GM18511 (cell line): ENCODE measurements around the gene TMEM234.
A peak's percentile ranks its signal among the peaks of the same experiment; 100 is the strongest.
"Not testable (repeated sequence)": the region's sequence is repeated elsewhere in the genome, so short reads cannot be mapped to it uniquely, and the experiment has no call there.

Experiments used
- ATAC-seq: cut with Tn5 transposase; IDR thresholded peaks from one replicate; pipeline ENCODE4 v1.9.1; 2021; ENCODE audit warnings: mild to moderate bottlenecking, moderate library complexity; ENCODE audit not compliant: unreplicated experiment

The TMEM234 gene

DNA sequence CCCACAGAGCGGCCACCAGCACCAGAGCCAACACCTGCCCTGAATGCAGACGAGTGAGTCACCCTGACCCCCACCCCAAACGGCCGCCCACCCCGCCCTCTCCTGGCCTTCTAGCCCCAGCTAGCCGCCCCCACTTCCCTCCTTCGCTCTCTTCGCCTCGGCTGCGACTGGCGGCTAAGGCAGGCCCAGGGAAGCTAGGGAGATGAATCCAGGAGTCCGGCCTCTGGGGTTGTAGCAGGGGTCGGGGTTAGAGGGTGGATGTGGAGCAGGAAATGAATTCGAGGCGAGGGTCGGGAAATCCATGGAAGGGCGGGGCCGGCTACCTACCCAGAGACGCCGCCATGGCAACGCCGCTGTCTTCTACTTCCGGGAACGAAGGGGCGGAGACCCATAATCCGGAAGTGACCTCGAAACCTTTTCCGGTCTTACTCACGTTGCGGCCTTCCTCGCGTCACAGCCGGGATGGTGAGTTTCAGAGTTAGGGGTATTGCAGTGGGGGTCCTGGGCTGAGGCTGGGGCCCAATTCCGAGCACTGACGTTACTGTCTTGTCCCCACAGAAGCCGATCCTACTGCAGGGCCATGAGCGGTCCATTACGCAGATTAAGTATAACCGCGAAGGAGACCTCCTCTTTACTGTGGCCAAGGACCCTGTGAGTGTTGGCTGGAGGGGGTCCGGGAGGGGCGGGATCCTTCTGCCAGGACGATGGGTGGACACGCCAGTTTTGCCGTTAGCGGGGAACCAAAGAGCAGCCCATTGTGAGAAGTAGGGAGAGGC, at the start of gene TMEM234, which contains the start of gene EIF3I:
Gene TMEM234, minus strand, starts transcription at position 374 of the 776 bp plus-strand sequence. Its CDS starts 31 bp downstream, at position 343.
Gene EIF3I, plus strand, starts transcription at position 428 of the 776 bp plus-strand sequence. Its CDS starts 35 bp downstream, at position 463.
- peak; percentile 96 for ATAC-seq

DNA sequence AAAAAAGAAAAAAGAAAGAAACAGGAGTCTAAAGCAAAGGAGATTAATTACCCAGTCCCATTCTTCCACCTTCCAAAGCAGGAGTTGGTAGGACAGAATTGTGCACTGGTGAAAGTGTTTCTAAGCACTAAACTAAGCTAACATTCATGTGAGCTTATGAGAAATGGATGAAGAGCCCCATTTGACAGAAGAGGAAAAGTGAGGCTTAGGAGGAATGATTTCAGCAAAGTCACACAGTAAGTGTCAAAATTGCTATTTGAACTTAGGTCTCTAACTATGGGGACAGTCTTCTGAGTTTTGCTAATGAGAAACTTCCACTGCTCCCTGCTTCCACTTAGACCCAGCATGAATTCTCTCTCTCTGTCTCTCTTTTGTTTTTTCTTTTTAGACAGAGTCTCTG, 47.6 kb upstream of the TMEM234 start:
- no peak for ATAC-seq

DNA sequence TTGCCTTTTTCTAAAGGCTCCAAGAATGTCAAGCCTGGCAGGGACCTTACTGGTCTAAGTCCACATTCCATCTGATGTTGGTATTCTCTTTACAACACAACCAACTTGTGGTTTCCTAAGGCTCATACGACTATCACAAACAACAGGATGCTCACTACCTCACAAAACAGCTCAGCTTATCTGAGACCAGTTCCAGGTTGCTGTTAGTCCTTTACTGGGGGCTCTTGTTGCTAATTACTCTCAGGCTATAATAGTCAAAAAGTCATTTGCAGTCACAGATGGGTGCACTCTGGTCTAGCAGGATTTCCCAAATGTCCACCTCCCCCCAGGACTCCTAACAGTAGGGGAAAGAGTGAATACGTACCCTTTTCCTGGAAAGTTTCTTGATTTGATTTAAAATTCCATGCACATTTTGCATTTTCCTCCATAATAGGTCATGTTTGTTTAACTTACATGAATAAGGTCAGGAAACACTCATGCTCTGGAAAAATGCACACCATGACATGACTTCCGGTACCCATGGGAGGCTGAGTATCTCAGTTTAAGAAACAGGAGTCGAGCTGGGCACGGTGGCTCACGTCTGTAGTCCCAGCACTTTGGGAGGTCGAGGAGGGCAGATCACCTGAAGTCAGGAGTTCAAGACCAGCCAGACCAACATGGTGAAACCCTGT, 44.9 kb upstream of the TMEM234 start:
- ATAC-seq = no peak

DNA sequence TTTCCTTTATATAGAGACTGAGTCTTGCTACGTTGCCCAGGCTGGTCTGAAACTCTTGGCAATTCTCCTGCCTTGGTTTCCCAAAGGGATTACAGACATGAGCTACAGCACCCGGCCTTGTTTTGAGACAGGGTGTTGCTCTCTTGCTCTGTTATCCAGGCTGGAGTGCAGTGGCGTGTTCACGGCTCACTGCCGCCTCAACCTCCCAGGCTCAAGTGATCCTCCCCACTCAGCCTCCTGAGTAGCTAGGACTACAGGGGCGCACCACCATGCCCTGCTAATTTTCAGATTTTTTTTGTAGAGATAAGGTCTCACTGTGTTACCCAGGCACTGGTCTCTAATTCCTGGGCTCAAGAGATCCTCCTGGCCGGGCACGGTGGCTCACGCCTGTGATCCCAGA, 43.7 kb upstream of the TMEM234 start:
- no peak for ATAC-seq

DNA sequence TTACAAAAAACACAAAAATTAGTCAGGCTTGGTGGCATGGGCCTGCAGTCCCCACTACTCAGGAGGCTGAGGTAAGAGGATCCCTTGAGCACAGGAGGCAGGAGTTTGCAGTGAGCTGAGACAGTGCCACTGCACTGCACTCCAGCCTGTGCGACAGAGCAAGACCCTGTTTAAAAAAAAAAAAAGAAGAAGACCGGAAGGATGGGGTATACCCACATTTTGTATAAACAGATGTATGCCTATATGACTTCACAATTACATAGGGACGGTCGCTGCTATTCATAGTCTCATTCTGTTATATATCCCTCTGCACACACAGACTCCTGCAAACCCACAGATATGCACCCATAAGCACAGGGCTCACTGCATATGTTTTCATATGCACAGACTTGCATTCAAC, 41.6 kb upstream of the TMEM234 start:
- no peak for ATAC-seq

DNA sequence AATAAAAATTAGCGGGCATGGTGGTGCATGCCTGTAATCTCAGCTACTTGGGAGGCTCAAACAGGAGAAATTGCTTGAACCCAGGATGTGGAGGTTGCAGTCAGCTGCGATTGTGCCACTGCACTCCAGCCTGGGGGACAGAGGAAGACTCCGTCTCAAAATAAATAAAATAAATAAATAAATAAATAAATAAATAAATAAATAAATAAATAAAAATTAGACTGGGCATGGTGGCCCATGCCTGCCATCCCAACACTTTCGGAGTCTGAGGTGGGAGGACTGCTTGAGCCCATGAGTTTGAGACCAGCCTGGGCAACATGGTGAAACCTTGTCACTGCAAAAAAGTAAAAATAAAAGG, 41.1 kb upstream of the TMEM234 start:
- not testable (repeated sequence) for ATAC-seq

DNA sequence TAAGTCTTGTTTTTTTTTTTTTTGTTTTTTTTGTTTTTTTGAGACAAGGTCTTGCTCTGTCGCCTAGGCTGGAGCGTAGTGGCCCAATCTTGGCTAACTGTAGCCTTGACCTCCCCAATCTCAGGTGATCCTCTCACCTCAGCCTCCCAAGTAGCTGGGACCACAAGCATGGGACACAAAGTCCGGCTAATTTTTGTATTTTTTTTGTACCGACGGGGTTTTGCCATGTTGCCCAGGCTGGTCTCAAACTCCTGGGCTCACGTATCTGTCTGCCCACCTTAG, 35.0 kb upstream of the TMEM234 start:
- ATAC-seq = no peak

DNA sequence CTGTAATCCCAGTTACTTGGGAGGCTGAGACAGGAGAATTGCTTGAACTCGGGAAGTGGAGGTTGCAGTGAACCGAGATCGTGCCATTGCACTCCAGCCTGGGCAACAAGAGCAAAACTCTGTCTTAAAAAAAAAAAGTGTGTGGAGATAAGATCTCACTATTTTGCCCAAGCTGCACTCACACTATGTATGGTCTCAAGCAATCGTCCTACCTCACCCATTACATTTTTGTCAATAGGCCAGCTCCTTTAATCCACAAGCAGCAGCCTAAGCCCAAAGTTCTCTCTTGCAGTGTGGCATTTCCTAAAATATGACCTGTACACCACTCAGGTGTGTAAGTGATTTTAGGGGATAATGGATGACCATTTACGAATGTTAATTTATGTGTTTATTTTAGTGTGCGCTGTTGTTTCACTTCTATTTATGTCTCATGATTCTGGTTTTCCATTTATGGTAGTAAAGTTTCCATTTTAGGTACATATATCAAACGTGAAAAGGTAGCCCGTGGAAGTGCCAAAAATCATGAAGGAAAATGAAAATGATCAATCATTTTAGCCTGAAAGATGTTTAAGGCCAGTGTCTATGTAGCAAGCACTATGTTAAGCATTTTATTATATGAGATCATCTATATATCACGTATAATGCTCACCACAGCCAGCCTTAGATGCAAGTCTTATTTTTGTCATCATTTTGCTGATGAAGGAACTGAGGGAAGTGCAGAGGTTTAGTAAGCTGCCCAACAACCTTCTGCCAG, 34.5 kb upstream of the TMEM234 start:
- no peak for ATAC-seq

DNA sequence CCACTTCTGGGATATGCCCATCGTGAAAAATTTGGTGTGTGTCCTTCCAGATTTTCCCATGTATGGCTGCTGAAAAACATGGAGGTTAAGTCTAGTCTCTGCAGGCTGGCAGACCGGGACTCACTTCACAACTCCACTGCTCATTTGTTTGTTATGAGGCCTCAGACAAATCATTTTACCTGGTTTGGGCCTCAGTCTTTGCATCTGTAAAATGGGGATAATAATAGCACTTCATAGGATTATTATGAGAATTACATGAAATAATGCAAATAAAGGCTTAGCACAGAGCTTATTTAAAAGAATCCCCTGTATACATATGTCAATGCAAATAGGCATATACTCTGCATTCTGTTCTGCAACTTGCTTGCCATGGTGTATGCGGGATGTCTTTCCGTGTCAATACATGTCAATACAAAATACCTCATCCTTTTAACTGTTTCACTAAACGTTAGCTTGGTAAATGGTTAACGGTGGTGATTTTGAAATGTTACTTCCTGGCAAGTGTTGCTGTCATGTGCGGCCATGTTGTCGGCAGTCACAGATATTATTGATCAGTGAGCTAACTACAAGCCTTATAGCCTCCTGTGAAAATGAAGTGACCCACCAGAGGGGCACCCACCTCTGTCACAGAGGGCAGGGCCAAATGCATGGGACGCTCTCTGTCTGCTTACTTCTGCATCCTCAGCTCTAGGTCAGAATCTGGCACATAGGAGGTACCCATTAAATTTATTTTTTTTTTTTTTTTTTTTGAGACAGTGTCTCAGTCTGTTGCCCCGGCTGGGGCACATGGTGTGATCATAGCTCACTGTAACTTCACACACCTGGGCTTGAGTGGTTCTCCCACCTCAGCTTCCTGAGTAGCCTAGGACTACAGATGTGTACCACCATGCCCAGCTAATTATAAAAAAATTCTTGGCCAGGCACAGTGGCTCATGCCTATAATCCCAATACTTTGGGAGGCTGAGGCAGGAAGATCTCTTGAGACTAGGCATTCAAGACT, 33.2 kb upstream of the TMEM234 start:
- no peak for ATAC-seq

DNA sequence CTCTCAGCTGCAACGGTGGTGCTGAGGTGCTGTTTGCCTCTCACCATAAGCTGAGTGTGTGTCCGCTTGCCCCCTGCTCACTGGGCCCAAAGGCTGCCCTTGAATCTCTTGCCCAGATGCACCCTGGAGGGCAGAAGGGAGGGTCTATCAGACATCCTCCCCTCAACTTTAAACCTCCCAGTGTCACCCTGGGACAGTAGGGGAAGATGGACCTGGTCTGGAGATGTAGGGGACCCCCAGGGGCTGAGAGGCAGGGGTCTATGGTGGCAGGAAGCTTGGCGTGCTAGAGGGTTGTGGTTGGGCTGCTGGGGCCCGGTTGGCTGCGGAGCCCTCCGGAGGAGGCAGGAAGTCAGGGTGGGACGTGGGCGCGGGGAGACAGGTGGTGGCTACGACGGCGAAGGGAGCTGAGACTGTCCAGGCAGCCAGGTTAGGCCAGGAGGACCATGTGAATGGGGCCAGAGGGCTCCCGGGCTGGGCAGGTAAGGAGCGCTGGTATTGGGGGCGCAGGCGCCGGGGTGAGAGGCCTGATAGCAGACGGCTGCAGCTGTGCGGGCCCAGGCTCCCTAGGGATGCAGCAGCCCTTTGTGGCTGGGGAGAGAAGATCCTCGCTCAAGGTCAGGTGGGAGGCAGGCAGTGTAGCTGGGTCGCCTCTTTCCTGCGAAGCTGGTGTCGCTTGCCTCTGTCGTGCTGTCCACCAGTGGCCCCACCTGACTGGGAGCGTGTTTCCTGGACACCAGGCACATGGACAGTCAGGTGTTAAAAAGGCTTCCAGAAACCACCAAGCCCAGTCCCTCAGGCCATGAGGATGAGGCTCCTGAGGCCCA, 29.0 kb upstream of the TMEM234 start, which contains the start of gene LCK:
Gene LCK, plus strand, starts transcription at position 373 of the 824 bp plus-strand sequence. CDS start 23,065 bp downstream, outside the sequence.
- ATAC-seq = no peak

DNA sequence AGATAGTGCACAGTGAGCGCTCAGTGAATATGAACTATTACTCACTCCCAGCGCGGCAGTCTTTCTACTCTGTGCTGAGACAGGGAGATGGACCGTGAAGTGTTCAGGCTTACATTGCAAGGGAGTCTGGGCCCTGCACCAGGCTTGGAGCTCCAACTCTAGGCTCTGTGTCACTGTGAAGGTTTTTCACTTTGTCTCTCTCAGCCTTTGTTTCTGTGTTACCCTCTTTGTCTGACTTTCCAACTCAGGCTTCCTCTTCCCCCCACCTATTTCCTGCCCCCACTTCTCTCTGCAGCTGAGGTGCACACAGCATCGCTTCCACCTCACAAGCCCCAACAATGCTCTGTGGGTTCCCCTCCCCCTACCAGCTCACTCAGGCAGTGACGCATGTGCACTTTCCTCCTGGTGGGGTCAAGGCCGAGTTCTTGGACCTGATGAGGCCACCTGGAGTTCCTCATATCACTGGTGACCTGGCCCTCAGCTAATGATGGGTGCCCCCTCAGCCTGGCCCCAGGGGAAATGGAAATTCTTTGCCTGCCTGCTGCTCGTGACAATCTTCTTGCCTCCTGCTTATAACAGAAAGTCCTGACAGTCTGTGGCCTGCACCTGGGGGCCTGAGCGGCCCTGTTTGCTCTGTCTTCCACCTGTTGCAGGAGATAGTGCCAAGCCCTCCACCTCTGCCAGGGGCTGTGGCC, 27.8 kb upstream of the TMEM234 start:
- peak; percentile 67 for ATAC-seq

DNA sequence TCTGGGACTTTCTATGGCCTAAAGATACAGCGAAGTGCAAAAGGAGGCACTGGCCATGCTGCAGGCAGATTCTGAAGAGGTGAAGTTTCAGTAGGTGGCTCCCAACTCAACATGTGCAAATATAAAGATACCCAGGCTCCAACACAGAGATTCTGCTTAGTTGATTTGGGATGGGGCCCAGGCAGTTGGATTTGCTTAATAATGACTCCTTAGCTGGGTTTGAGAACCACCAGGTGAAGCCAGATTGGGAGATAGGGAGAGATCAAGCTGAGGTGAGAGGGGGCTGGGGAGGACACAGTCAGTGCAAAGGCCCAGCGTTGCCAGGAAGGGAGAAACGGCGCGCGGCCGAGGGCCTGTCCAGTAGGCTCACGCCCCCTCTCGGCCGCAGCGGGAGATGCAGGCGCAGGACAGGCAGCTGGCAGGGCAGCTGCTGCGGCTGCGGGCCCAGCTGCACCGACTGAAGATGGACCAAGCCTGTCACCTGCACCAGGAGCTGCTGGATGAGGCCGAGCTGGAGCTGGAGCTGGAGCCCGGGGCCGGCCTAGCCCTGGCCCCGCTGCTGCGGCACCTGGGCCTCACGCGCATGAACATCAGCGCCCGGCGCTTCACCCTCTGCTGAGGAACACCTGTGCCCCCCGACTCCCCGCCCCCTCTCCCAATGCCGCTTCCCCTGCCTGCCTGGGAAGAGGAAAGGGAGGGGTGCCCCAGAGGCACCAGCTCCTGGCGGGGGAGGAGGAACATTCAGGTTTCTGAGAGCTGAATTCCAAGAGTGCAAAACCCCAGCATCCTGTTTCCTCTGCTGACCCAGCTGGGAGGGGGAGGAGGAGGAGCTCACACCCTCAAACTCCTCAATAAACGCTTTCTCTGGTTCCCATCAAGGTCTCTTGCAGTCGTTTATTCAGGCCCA, 26.1 kb upstream of the TMEM234 start:
- ATAC-seq = no peak

DNA sequence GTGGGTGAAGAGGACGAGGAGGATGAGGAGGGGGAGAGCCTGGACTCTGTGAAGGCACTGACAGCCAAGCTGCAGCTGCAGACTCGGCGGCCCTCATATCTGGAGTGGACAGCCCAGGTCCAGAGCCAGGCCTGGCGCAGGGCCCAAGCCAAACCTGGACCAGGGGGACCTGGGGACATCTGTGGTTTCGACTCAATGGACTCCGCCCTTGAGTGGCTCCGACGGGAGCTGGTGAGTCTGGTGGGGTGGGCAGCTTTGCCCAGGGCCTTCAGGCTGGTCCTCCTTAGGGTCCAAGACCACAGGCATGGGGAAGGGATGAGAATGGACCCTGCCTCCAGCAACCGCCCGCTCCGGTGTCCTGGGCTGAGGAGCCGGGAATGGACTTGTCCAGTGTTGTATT, 25.3 kb upstream of the TMEM234 start:
- no peak for ATAC-seq

DNA sequence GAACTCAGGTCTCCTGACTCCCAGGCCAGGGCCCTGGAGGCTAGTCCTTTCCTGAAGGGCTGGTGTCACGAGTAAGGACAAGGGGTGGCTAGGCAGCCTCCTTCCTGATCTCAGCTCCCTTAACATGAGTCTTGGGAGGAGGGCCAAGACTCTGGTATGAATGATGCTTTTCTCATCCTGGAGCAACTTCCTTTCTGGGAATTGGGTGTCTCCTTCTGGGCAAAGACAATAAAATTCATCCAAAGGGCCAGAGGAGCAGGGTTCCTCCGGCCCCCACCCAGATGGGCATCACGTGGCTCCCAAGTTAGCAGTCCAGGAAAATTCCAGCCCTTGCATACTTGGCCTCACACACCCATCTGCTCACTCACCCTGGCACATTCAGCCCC, 24.7 kb upstream of the TMEM234 start, which contains the start of gene FAM167B:
Gene FAM167B, plus strand, starts transcription at position 335 of the 386 bp plus-strand sequence. CDS start 200 bp downstream, outside the sequence.
- no peak for ATAC-seq

DNA sequence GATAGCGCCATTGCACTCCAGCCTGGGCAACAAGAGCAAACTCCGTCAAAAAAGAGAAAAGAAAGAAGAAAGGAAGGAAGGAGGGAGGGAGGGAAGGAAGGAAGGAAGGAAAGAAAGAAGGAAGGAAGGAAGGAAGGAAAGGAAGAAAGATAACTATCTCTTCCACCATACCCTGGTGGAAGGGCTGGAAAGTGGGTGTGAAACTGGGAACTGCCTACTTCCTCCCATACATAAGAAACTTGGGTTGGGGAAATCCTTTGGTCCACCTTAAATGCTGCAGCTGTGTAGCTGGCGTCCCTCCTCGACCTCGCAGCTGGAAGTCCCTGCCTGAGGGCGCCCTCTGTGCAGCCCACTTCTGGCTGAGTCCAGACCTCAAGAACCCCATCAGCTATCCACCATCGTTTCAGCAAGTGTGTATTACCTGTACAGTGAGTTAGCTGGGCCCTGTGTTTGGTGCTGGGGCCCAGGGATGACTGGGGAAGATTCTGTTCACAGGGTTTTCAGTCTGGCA, 20.2 kb upstream of the TMEM234 start:
- ATAC-seq = no peak

DNA sequence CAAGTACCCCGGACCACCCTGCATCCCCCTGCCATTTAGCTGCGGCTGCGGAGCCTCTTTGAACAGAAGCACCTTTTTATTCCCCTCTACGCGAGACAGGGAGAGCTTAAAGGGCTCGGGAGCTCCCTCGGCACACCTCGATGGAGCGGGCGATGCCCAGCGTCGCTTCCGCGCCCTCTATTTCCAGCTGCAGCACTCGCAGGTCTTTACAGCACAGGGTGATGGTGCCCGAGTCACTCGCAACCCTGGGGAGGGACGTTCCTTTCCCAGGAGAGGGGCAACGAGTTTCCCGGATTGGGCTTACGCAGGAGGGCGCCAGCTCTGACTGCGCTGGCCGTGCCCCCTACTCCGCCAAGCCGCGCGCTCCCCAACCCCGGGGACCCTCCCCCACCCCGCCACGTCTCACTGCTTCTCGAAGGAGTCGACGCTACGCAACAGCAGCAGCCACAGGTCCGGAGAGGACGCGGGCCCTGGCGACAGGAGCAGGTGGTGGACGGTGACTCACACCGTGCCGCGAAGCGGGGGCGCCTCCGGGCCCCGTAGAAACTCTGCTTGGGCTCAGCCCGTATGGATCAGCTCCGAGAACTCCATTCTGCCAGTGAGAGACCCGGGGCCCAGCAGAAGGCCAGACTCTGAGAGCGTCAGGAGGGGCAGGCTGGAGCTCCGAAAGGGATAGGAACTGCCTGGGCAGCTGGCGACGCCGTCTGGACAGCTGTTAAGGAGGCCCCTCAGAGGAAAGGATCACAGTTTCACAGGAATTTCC, 19.0 kb upstream of the TMEM234 start:
- ATAC-seq = peak; percentile 58
